Esophagus squamous epithelium (tissue), 4 donors: ENCODE results near the gene NPY4R.
"Not testable (repeated sequence)": the region's sequence is repeated elsewhere in the genome, so short reads cannot be mapped to it uniquely, and the experiment has no call there.

Experiments used
- POLR2A ChIP-seq, 4 donors: fragments of 450-650 bp; IDR thresholded peaks; one replicate each; pipeline ENCODE4 v1.6.1; 2017; ENCODE audit warnings: antibody characterized with exemption in 4 of 4, mild to moderate bottlenecking in 4 of 4, moderate library complexity in 3 of 4
- TF ChIP-seq, protein P1 (sequence below), 6 experiments: fragments of 450-650 bp in 4 of 6; fragments of 200-600 bp in 2 of 6; sonication (generic) in 2 of 6; IDR thresholded peaks; one replicate each; pipeline ENCODE4 v1.5.1; 2016 to 2019; ENCODE audit warnings: antibody characterized with exemption in 6 of 6, mild to moderate bottlenecking in 4 of 6, moderate library complexity in 4 of 6

- TF ChIP-seq, protein P1, sequence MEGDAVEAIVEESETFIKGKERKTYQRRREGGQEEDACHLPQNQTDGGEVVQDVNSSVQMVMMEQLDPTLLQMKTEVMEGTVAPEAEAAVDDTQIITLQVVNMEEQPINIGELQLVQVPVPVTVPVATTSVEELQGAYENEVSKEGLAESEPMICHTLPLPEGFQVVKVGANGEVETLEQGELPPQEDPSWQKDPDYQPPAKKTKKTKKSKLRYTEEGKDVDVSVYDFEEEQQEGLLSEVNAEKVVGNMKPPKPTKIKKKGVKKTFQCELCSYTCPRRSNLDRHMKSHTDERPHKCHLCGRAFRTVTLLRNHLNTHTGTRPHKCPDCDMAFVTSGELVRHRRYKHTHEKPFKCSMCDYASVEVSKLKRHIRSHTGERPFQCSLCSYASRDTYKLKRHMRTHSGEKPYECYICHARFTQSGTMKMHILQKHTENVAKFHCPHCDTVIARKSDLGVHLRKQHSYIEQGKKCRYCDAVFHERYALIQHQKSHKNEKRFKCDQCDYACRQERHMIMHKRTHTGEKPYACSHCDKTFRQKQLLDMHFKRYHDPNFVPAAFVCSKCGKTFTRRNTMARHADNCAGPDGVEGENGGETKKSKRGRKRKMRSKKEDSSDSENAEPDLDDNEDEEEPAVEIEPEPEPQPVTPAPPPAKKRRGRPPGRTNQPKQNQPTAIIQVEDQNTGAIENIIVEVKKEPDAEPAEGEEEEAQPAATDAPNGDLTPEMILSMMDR (IDR thresholded peaks at IDR 0.05) = not testable (repeated sequence)
- not testable (repeated sequence) for TF ChIP-seq POLR2A (IDR thresholded peaks at IDR 0.05)
Measured at GRCh38 chr10:46418283-46418682, 47.5 kb downstream of the NPY4R start.
